ENCODE results near the gene MYF5.

DNA sequence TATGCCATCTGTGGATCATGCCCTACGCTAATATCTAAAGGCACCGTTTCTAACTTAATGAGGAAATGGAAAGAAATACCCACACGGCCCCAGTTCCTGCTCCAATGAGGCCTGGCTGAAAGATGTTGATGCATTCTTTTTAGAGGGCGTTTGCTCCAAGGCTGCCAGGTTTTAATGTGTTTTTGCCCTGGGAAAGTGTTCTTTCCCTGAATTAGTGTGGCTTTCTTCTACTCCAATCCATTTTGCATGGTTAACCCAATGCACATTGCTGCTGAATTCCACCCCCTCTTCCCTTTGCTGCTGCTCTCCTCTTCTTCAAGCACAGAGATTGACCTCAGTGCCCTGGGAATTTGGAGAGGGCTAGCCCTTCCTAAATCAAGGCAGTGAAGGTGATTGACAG, 1.1 kb downstream of the MYF5 start:
- TF ChIP-seq EP300 (IDR thresholded peaks at IDR 0.05; ENCODE audit: borderline replicate concordance in 1 of 2, low read depth in 1 of 2, low read length in 1 of 2) (no peak), YY1 (IDR thresholded peaks at IDR 0.05; ENCODE audit: low read depth) (no peak), CHD2 (IDR thresholded peaks at IDR 0.05; ENCODE audit: low read length, partially characterized antibody) (no peak), SMC3 (IDR thresholded peaks at IDR 0.05; ENCODE audit: low read depth, low read length) (no peak), TAF1 (IDR thresholded peaks at IDR 0.05; ENCODE audit: borderline replicate concordance, low read depth, low read length) (no peak), POLR2AphosphoS5 (IDR thresholded peaks at IDR 0.05; ENCODE audit: low read depth, low read length) (no peak)
- TF ChIP-seq, protein P1, sequence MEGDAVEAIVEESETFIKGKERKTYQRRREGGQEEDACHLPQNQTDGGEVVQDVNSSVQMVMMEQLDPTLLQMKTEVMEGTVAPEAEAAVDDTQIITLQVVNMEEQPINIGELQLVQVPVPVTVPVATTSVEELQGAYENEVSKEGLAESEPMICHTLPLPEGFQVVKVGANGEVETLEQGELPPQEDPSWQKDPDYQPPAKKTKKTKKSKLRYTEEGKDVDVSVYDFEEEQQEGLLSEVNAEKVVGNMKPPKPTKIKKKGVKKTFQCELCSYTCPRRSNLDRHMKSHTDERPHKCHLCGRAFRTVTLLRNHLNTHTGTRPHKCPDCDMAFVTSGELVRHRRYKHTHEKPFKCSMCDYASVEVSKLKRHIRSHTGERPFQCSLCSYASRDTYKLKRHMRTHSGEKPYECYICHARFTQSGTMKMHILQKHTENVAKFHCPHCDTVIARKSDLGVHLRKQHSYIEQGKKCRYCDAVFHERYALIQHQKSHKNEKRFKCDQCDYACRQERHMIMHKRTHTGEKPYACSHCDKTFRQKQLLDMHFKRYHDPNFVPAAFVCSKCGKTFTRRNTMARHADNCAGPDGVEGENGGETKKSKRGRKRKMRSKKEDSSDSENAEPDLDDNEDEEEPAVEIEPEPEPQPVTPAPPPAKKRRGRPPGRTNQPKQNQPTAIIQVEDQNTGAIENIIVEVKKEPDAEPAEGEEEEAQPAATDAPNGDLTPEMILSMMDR (IDR thresholded peaks at IDR 0.05): no peak
- TF ChIP-seq, protein P2, sequence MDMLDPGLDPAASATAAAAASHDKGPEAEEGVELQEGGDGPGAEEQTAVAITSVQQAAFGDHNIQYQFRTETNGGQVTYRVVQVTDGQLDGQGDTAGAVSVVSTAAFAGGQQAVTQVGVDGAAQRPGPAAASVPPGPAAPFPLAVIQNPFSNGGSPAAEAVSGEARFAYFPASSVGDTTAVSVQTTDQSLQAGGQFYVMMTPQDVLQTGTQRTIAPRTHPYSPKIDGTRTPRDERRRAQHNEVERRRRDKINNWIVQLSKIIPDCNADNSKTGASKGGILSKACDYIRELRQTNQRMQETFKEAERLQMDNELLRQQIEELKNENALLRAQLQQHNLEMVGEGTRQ (IDR thresholded peaks at IDR 0.05; ENCODE audit: borderline replicate concordance, low read depth, low read length): no peak
- TF ChIP-seq, protein P3, sequence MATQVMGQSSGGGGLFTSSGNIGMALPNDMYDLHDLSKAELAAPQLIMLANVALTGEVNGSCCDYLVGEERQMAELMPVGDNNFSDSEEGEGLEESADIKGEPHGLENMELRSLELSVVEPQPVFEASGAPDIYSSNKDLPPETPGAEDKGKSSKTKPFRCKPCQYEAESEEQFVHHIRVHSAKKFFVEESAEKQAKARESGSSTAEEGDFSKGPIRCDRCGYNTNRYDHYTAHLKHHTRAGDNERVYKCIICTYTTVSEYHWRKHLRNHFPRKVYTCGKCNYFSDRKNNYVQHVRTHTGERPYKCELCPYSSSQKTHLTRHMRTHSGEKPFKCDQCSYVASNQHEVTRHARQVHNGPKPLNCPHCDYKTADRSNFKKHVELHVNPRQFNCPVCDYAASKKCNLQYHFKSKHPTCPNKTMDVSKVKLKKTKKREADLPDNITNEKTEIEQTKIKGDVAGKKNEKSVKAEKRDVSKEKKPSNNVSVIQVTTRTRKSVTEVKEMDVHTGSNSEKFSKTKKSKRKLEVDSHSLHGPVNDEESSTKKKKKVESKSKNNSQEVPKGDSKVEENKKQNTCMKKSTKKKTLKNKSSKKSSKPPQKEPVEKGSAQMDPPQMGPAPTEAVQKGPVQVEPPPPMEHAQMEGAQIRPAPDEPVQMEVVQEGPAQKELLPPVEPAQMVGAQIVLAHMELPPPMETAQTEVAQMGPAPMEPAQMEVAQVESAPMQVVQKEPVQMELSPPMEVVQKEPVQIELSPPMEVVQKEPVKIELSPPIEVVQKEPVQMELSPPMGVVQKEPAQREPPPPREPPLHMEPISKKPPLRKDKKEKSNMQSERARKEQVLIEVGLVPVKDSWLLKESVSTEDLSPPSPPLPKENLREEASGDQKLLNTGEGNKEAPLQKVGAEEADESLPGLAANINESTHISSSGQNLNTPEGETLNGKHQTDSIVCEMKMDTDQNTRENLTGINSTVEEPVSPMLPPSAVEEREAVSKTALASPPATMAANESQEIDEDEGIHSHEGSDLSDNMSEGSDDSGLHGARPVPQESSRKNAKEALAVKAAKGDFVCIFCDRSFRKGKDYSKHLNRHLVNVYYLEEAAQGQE (IDR thresholded peaks at IDR 0.05; ENCODE audit: low read depth, low read length): no peak
